ENCODE results near the gene CNTN1.

The CNTN1 gene

GRCh38 chr12:40907115-40907527 lies 214.9 kb downstream of the CNTN1 start:
- TF ChIP-seq GATA3 (IDR thresholded peaks at IDR 0.05; ENCODE audit: low read depth, low read length): no peak
- no peak for TF ChIP-seq GATA2 (IDR thresholded peaks at IDR 0.05; ENCODE audit: low read depth, low read length)

GRCh38 chr12:40911676-40912075 lies 219.4 kb downstream of the CNTN1 start:
- TF ChIP-seq GATA3 (IDR thresholded peaks at IDR 0.05; ENCODE audit: low read depth, low read length) (no peak), GATA2 (IDR thresholded peaks at IDR 0.05; ENCODE audit: low read depth, low read length) (no peak)

GRCh38 chr12:40915172-40915571 lies 222.9 kb downstream of the CNTN1 start:
- TF ChIP-seq GATA3 (IDR thresholded peaks at IDR 0.05; ENCODE audit: low read depth, low read length): no peak
- TF ChIP-seq GATA2 (IDR thresholded peaks at IDR 0.05; ENCODE audit: low read depth, low read length): no peak

GRCh38 chr12:40917561-40917960 lies 225.3 kb downstream of the CNTN1 start:
- TF ChIP-seq GATA2 (IDR thresholded peaks at IDR 0.05; ENCODE audit: low read depth, low read length): no peak
- TF ChIP-seq GATA3 (IDR thresholded peaks at IDR 0.05; ENCODE audit: low read depth, low read length): no peak

- no peak for TF ChIP-seq GATA2 (IDR thresholded peaks at IDR 0.05; ENCODE audit: low read depth, low read length)
Observed at GRCh38 chr12:40921563-40922163, 229.4 kb downstream of the CNTN1 start.

- TF ChIP-seq GATA3 (IDR thresholded peaks at IDR 0.05; ENCODE audit: low read depth, low read length) (no peak), GATA2 (IDR thresholded peaks at IDR 0.05; ENCODE audit: low read depth, low read length) (no peak)
Observed at GRCh38 chr12:40937891-40938290, 245.7 kb downstream of the CNTN1 start.

- TF ChIP-seq GATA2 (IDR thresholded peaks at IDR 0.05; ENCODE audit: low read depth, low read length): no peak
- no peak for TF ChIP-seq GATA3 (IDR thresholded peaks at IDR 0.05; ENCODE audit: low read depth, low read length)
Observed at GRCh38 chr12:40942326-40942725, 250.1 kb downstream of the CNTN1 start.

GRCh38 chr12:40945772-40946171 lies 253.5 kb downstream of the CNTN1 start:
- peak; percentile 92 for TF ChIP-seq GATA2 (IDR thresholded peaks at IDR 0.05; ENCODE audit: low read depth, low read length)
- peak; percentile 95 for TF ChIP-seq GATA3 (IDR thresholded peaks at IDR 0.05; ENCODE audit: low read depth, low read length)

GRCh38 chr12:40946612-40947194 lies 254.5 kb downstream of the CNTN1 start:
- TF ChIP-seq GATA2 (IDR thresholded peaks at IDR 0.05; ENCODE audit: low read depth, low read length) (no peak), GATA3 (IDR thresholded peaks at IDR 0.05; ENCODE audit: low read depth, low read length) (no peak)

- TF ChIP-seq GATA2 (IDR thresholded peaks at IDR 0.05; ENCODE audit: low read depth, low read length) (no peak), GATA3 (IDR thresholded peaks at IDR 0.05; ENCODE audit: low read depth, low read length) (no peak)
Observed at GRCh38 chr12:40947797-40948196, 255.6 kb downstream of the CNTN1 start.

- TF ChIP-seq GATA2 (IDR thresholded peaks at IDR 0.05; ENCODE audit: low read depth, low read length): no peak
- TF ChIP-seq GATA3 (IDR thresholded peaks at IDR 0.05; ENCODE audit: low read depth, low read length): no peak
Observed at GRCh38 chr12:40953076-40953475, 260.8 kb downstream of the CNTN1 start.

GRCh38 chr12:40957417-40957816 lies 265.2 kb downstream of the CNTN1 start:
- TF ChIP-seq GATA2 (IDR thresholded peaks at IDR 0.05; ENCODE audit: low read depth, low read length) (no peak), GATA3 (IDR thresholded peaks at IDR 0.05; ENCODE audit: low read depth, low read length) (no peak)

GRCh38 chr12:40959041-40959440 lies 266.8 kb downstream of the CNTN1 start:
- no peak for TF ChIP-seq GATA2 (IDR thresholded peaks at IDR 0.05; ENCODE audit: low read depth, low read length)
- TF ChIP-seq GATA3 (IDR thresholded peaks at IDR 0.05; ENCODE audit: low read depth, low read length): no peak

- TF ChIP-seq GATA2 (IDR thresholded peaks at IDR 0.05; ENCODE audit: low read depth, low read length) (no peak), GATA3 (IDR thresholded peaks at IDR 0.05; ENCODE audit: low read depth, low read length) (no peak)
Observed at GRCh38 chr12:40963751-40964150, 271.5 kb downstream of the CNTN1 start.

GRCh38 chr12:40969796-40970195 lies 277.6 kb downstream of the CNTN1 start:
- TF ChIP-seq GATA2 (IDR thresholded peaks at IDR 0.05; ENCODE audit: low read depth, low read length): no peak
- no peak for TF ChIP-seq GATA3 (IDR thresholded peaks at IDR 0.05; ENCODE audit: low read depth, low read length)

Data from SH-SY5Y (cell line).